ENCODE results near the gene ARHGAP42. TPM values are rescaled to one million over a fixed set of nuclear protein-coding genes. Genes with fewer than 3 reads are reported as not detected.

ARHGAP42 gene
- polyA plus RNA-seq, 1 donor (not counting 4 experiments of a cell fraction or from before 2014, with no cell fraction given): 5.5 TPM

- DNase-seq (ENCODE audit: low read depth, low spot score): no peak
- Histone ChIP-seq H3K4me3 (ENCODE audit: control insufficient read depth in 2 of 3, extremely low read depth in 1 of 3, insufficient read depth in 2 of 3, low read depth in 1 of 3, low read length in 3 of 3) (no peak overlapping the region), H3K79me2 (ENCODE audit: control insufficient read depth, insufficient read depth, low read length) (no peaks in the 10 kb centered on the region), H3K4me1 (ENCODE audit: control insufficient read depth, extremely low read depth, insufficient read depth, low read length) (no peaks in the 10 kb centered on the region), H4K20me1 (ENCODE audit: control insufficient read depth, extremely low read depth, insufficient read depth, low read length) (no peaks in the 10 kb centered on the region), H3K27me3 (ENCODE audit: control insufficient read depth, extremely low read depth, insufficient read depth, low read length) (no peaks in the 10 kb centered on the region), H3K9me3 (ENCODE audit: control insufficient read depth, low read depth, low read length) (no peaks in the 10 kb centered on the region), H3K4me2 (ENCODE audit: control insufficient read depth, extremely low read depth, insufficient read depth, low read depth, low read length) (no peak overlapping the region), H3K9me1 (ENCODE audit: control insufficient read depth, extremely low read depth, insufficient read depth, low read length) (no peaks in the 10 kb centered on the region), H3K36me3 (ENCODE audit: control insufficient read depth in 2 of 2, extremely low read depth in 1 of 2, insufficient read depth in 2 of 2, low read length in 2 of 2) (no peaks in the 10 kb centered on the region), H3K27ac (ENCODE audit: control insufficient read depth, insufficient read depth, low read length) (no peak overlapping the region), H2AFZ (ENCODE audit: control insufficient read depth, low read length) (no peak overlapping the region), H3K9ac (ENCODE audit: control insufficient read depth, extremely low read depth, insufficient read depth, low read length) (no peak overlapping the region)
- dilution Hi-C loops (cut with MboI; ENCODE audit: extremely low pct_ligation_motif_present, low sequenced_read_pairs): no loop called here
- TF ChIP-seq EZH2 (IDR thresholded peaks at IDR 0.05; ENCODE audit: low read length): no peak
- TF ChIP-seq CTCF (optimal IDR thresholded peaks at IDR 0.05 in 1 of 3, IDR thresholded peaks at IDR 0.05 in 1 of 3, conservative IDR thresholded peaks at IDR 0.05 in 1 of 3; ENCODE audit: extremely low read depth in 1 of 3, insufficient read depth in 2 of 3, low read length in 3 of 3): no peak
- no peak for FAIRE-seq
Measured at GRCh38 chr11:100711984-100712383, 24.9 kb downstream of the ARHGAP42 start.

DNA sequence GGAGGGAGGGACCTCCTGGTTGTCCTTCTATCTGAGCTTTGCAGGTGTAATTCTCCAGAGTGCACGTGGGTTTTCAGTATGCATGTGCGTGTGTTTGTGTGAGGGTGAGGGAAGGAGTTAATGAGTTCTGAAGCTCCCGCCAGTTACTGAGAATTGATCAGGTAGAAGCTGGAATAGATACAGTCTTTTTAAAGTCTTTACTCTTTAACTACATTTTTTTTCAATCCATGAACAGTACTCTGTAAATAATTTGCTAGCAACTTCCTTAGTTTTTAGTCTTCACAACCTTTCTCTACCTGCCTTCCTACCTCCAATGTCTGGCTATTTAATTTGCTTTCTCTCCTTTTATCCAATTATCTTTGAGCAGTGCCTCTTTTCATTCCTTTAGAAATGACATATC, 25.5 kb downstream of the ARHGAP42 start:
- Histone ChIP-seq H3K4me3 (ENCODE audit: control insufficient read depth in 2 of 3, extremely low read depth in 1 of 3, insufficient read depth in 2 of 3, low read depth in 1 of 3, low read length in 3 of 3) (no peak overlapping the region), H2AFZ (ENCODE audit: control insufficient read depth, low read length) (no peak overlapping the region), H3K79me2 (ENCODE audit: control insufficient read depth, insufficient read depth, low read length) (no peaks in the 10 kb centered on the region), H3K4me2 (ENCODE audit: control insufficient read depth, extremely low read depth, insufficient read depth, low read depth, low read length) (no peak overlapping the region), H4K20me1 (ENCODE audit: control insufficient read depth, extremely low read depth, insufficient read depth, low read length) (no peaks in the 10 kb centered on the region), H3K27me3 (ENCODE audit: control insufficient read depth, extremely low read depth, insufficient read depth, low read length) (no peaks in the 10 kb centered on the region), H3K4me1 (ENCODE audit: control insufficient read depth, extremely low read depth, insufficient read depth, low read length) (no peaks in the 10 kb centered on the region), H3K9me1 (ENCODE audit: control insufficient read depth, extremely low read depth, insufficient read depth, low read length) (no peaks in the 10 kb centered on the region), H3K27ac (ENCODE audit: control insufficient read depth, insufficient read depth, low read length) (no peak overlapping the region), H3K9ac (ENCODE audit: control insufficient read depth, extremely low read depth, insufficient read depth, low read length) (no peak overlapping the region), H3K9me3 (ENCODE audit: control insufficient read depth, low read depth, low read length) (no peaks in the 10 kb centered on the region), H3K36me3 (ENCODE audit: control insufficient read depth in 2 of 2, extremely low read depth in 1 of 2, insufficient read depth in 2 of 2, low read length in 2 of 2) (no peaks in the 10 kb centered on the region)
- no peak for TF ChIP-seq CTCF (optimal IDR thresholded peaks at IDR 0.05 in 1 of 3, IDR thresholded peaks at IDR 0.05 in 1 of 3, conservative IDR thresholded peaks at IDR 0.05 in 1 of 3; ENCODE audit: extremely low read depth in 1 of 3, insufficient read depth in 2 of 3, low read length in 3 of 3)
- no peak for TF ChIP-seq EZH2 (IDR thresholded peaks at IDR 0.05; ENCODE audit: low read length)
- dilution Hi-C loops (cut with MboI; ENCODE audit: extremely low pct_ligation_motif_present, low sequenced_read_pairs): no loop called here
- FAIRE-seq (no peak), DNase-seq (ENCODE audit: low read depth, low spot score) (no peak)
